ENCODE measurements around the gene KIAA1217. TPM values are rescaled to one million over a fixed set of nuclear protein-coding genes. Genes with fewer than 3 reads are reported as not detected.

The KIAA1217 gene
- total RNA-seq, 4 donors from 2014 or later: 10.1 to 15.9 (median 12.5) TPM

- 84% methylated on average over 8 of the region's 8 CpGs for WGBS
- Histone ChIP-seq H3K27ac (replicated peaks in 1 of 4) (no peak overlapping the region), H3K4me3 (no peak overlapping the region), H3K36me3 (no peaks in the 10 kb centered on the region), H3K4me1 (peaks cover 0 to 19% (median 9%) of the 10 kb centered on the region in 4 donors), H3K27me3 (no peaks in the 10 kb centered on the region), H3K9me3 (no peaks in the 10 kb centered on the region)
- TF ChIP-seq POLR2A (IDR thresholded peaks at IDR 0.05; ENCODE audit: low read depth): no peak
- no peak for TF ChIP-seq EP300 (IDR thresholded peaks at IDR 0.05)
- no peak for TF ChIP-seq POLR2AphosphoS5 (IDR thresholded peaks at IDR 0.05)
- TF ChIP-seq CTCF (IDR thresholded peaks at IDR 0.05): no peak
- DNase-seq (ENCODE audit: extremely low spot score): no peak
- intact Hi-C loops (cut with DNase I): no loop called here
These were observed 148.5 kb downstream of the KIAA1217 start for GRCh38 chr10:24357344-24358004.

GRCh38 chr10:24358022-24358421 is 149.1 kb downstream of the KIAA1217 start:
- TF ChIP-seq CTCF (IDR thresholded peaks at IDR 0.05) (no peak), POLR2AphosphoS5 (IDR thresholded peaks at IDR 0.05) (no peak), EP300 (IDR thresholded peaks at IDR 0.05) (no peak), POLR2A (IDR thresholded peaks at IDR 0.05; ENCODE audit: low read depth) (no peak)
- H3K27me3 ChIP-seq: no peaks in the 10 kb centered on the region
- WGBS: 91% methylated on average over 4 of the region's 4 CpGs
- no peak overlapping the region for H3K27ac ChIP-seq (replicated peaks in 1 of 4)
- intact Hi-C loops (cut with DNase I): no loop called here
- H3K9me3 ChIP-seq: no peaks in the 10 kb centered on the region
- DNase-seq (ENCODE audit: extremely low spot score): no peak
- H3K36me3 ChIP-seq: no peaks in the 10 kb centered on the region
- H3K4me1 ChIP-seq: peaks cover 0 to 15% (median 9%) of the 10 kb centered on the region in 4 donors
- no peak overlapping the region for H3K4me3 ChIP-seq

DNA sequence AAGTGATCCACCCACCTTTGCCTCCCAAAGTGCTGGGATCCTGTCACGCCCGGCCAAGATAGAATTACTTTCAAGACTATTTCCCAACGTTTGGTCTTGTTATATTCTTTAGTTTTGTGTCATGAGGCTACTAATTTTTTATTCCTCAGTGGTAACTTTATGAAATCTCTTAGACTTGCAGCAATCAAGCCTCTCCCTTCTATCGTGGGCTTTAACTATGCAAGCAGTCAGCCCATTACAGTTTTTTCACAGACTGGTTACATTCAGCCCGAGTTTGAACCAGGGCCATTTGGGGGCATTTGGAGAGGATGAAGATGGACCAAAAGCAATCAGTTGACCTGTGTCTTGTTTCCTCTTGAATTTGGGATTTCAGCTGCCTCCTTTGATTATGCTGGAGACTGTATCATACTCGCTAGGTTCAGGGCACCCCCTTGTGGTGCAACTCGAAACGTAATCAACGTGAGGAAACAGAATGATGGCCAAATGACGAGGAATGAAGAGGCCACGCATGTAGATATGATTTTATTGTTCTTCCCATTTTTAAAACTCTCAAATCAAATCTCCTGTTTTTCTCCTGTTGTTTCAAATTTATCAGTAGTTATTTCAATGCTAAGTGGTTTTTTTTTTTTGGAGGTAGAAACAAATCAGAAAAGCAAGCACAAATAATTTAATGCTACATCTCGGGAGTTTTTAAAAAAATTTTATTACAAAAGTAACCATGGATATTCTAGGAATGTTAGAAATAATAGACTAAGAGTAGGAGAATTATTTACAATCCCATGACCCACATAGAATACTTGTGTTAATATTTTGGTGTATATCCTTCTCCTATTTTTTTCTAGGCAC is 151.6 kb downstream of the KIAA1217 start:
- TF ChIP-seq EP300 (IDR thresholded peaks at IDR 0.05): no peak
- no peak for TF ChIP-seq POLR2A (IDR thresholded peaks at IDR 0.05; ENCODE audit: low read depth)
- TF ChIP-seq CTCF (IDR thresholded peaks at IDR 0.05): peak; percentile 43 to 65 (median 56)
- TF ChIP-seq POLR2AphosphoS5 (IDR thresholded peaks at IDR 0.05): peak in 1 of 2 donors; percentile 36
- Histone ChIP-seq H3K27ac (replicated peaks in 1 of 4) (no peak overlapping the region), H3K4me3 (no peak overlapping the region), H3K36me3 (no peaks in the 10 kb centered on the region), H3K4me1 (peaks cover 0 to 10% (median 8%) of the 10 kb centered on the region in 4 donors), H3K27me3 (no peaks in the 10 kb centered on the region), H3K9me3 (no peaks in the 10 kb centered on the region)
- intact Hi-C loops (cut with DNase I): loop anchor here (5.0 kb wide), 2 partner anchors 163 to 368 kb away; no protein-coding TSS in a partner anchor
- 32% methylated on average over 12 of the region's 12 CpGs for WGBS
- no peak for DNase-seq (ENCODE audit: extremely low spot score)

DNA sequence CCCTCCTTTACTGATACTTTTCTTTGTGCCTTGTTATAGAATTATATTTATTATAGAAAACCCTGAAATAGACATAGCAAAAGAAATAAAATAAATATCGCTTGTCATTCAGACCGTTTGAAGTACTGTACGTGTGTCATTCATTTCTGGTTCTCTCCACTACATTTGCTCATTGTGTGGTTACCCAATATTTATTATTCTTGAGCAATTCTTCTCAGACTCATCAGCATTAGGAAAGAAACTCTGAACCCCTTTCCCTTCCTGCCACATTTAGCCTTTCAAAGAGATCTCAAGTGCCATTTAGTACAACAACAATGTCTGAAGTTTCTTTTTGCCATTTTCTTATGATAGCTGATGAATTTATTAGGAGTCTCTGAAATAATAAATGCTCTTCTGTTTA is 154.1 kb downstream of the KIAA1217 start:
- Histone ChIP-seq H3K4me3 (no peak overlapping the region), H3K27ac (replicated peaks in 1 of 4) (no peak overlapping the region), H3K36me3 (no peaks in the 10 kb centered on the region), H3K4me1 (peaks cover 0 to 10% (median 8%) of the 10 kb centered on the region in 4 donors), H3K27me3 (no peaks in the 10 kb centered on the region), H3K9me3 (no peaks in the 10 kb centered on the region)
- no peak for TF ChIP-seq POLR2A (IDR thresholded peaks at IDR 0.05; ENCODE audit: low read depth)
- TF ChIP-seq EP300 (IDR thresholded peaks at IDR 0.05): no peak
- no peak for TF ChIP-seq CTCF (IDR thresholded peaks at IDR 0.05)
- no peak for TF ChIP-seq POLR2AphosphoS5 (IDR thresholded peaks at IDR 0.05)
- no peak for DNase-seq (ENCODE audit: extremely low spot score)
- WGBS: 76% methylated on average over 3 of the region's 3 CpGs
- intact Hi-C loops (cut with DNase I): loop anchor here (5.0 kb wide), 2 partner anchors 166 to 371 kb away; no protein-coding TSS in a partner anchor

All from esophagus muscularis mucosa (tissue), 4 donors.